Tibial nerve (tissue), 4 donors: ENCODE measurements around the gene GAREM1. TPM values are rescaled to one million over a fixed set of nuclear protein-coding genes. Genes with fewer than 3 reads are reported as not detected.
"Not testable (repeated sequence)": the region's sequence is repeated elsewhere in the genome, so short reads cannot be mapped to it uniquely, and the experiment has no call there.

ENCODE experiments used
- DNase-seq, 2 donors: peaks; one replicate each; pipeline ENCODE4 v3.0.0-alpha.2; 2019; ENCODE audit warnings: low spot score in 2 of 2
- H3K27ac ChIP-seq, 4 donors: fragments of 200-600 bp; sonication (generic) in 3 of 4; one replicate each; pipeline ENCODE4 v1.5.1; 2017 to 2019; ENCODE audit warnings: mild to moderate bottlenecking in 1 of 4
- H3K27me3 ChIP-seq, 2 donors: fragments of 200-600 bp; sonication (generic) in 1 of 2; one replicate each; pipeline versions ENCODE4 v1.5.1 to v1.6.0; 2017 to 2019
- H3K36me3 ChIP-seq, 3 donors: fragments of 200-600 bp; sonication (generic); one replicate each; pipeline ENCODE4 v1.5.1; 2018 to 2019
- H3K4me1 ChIP-seq, 4 donors: fragments of 200-600 bp; sonication (generic) in 3 of 4; one replicate each; pipeline ENCODE4 v1.5.1; 2017 to 2019
- H3K4me3 ChIP-seq, 4 donors: fragments of 200-600 bp; sonication (generic) in 3 of 4; one replicate each; pipeline ENCODE4 v1.5.1; 2017 to 2019; ENCODE audit warnings: mild to moderate bottlenecking in 1 of 4, moderate library complexity in 1 of 4
- H3K9me3 ChIP-seq, 4 donors: fragments of 200-600 bp; sonication (generic) in 3 of 4; one replicate each; pipeline ENCODE4 v1.5.1; 2017 to 2019
- CTCF ChIP-seq, 5 experiments: fragments of 200-600 bp in 3 of 5; fragments of 450-650 bp in 2 of 5; sonication (generic) in 3 of 5; IDR thresholded peaks; one replicate each; pipeline ENCODE4 v1.5.1; 2016 to 2019; ENCODE audit warnings: antibody characterized with exemption in 5 of 5, mild to moderate bottlenecking in 3 of 5, moderate library complexity in 2 of 5
- EP300 ChIP-seq, 2 donors: sonication (generic); formaldehyde crosslinking; IDR thresholded peaks; one replicate each; pipeline ENCODE4 v1.6.1; 2017; ENCODE audit warnings: antibody characterized with exemption in 2 of 2, mild to moderate bottlenecking in 1 of 2
- POLR2A ChIP-seq, 2 donors: fragments of 450-650 bp; IDR thresholded peaks; one replicate each; pipeline ENCODE4 v1.6.1; 2017; ENCODE audit warnings: antibody characterized with exemption in 2 of 2, mild to moderate bottlenecking in 2 of 2, moderate library complexity in 2 of 2
- WGBS, 2 donors: methylation state at CpG; one replicate each; pipeline ENCODE4 v1.1.5; 2018; 5-methylcytosine and 5-hydroxymethylcytosine counted together
- total RNA-seq, 4 donors: library from RNA; depleted of rRNA; stranded (reverse); fragments of >200 nt; gene quantifications; one replicate each; pipeline ENCODE4 v1.1.0, GENCODE V29; 2016

GAREM1 gene
- total RNA-seq, 4 donors from 2014 or later: 25.1 to 33.0 (median 30.7) TPM

DNA sequence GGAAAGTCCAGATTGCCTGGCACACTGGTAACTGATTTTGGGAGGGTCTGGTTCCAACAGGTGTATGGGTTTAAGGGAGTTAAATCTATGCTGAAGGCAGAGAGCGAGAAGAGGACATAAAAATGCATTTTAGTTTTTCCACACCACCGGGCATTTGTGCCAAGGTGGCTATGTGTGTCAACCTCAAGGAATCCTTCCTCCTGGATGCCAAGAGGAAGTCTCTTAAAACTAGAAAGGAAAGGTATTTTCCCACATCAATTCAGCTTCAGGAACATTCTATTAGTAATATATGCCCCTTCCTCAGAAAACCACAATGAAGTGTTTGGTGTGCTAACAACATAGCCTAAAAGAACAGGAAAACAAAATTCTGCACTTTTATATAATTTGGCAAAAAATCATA lies 5.4 kb upstream of the GAREM1 start:
- peaks cover 0 to 7% (median 0%) of the 10 kb centered on the region in 4 donors for H3K4me1 ChIP-seq
- TF ChIP-seq POLR2A (IDR thresholded peaks at IDR 0.05) (no peak), CTCF (IDR thresholded peaks at IDR 0.05) (no peak), EP300 (IDR thresholded peaks at IDR 0.05) (no peak)
- H3K36me3 ChIP-seq: no peaks in the 10 kb centered on the region
- H3K4me3 ChIP-seq: no peak overlapping the region
- DNase-seq: no peak
- no peaks in the 10 kb centered on the region for H3K27me3 ChIP-seq
- no peaks in the 10 kb centered on the region for H3K9me3 ChIP-seq
- H3K27ac ChIP-seq: no peak overlapping the region
- 99 to 100% methylated on average over 2 of the region's 2 CpGs for WGBS, 2 donors

GRCh38 chr18:32475069-32475468 lies 4.4 kb upstream of the GAREM1 start:
- H3K27ac ChIP-seq, DNase-seq, H3K9me3 ChIP-seq, H3K4me1 ChIP-seq, H3K27me3 ChIP-seq, H3K36me3 ChIP-seq, H3K4me3 ChIP-seq: not testable (repeated sequence)
- 89 to 96% methylated on average over 12 of the region's 12 CpGs for WGBS, 2 donors

DNA sequence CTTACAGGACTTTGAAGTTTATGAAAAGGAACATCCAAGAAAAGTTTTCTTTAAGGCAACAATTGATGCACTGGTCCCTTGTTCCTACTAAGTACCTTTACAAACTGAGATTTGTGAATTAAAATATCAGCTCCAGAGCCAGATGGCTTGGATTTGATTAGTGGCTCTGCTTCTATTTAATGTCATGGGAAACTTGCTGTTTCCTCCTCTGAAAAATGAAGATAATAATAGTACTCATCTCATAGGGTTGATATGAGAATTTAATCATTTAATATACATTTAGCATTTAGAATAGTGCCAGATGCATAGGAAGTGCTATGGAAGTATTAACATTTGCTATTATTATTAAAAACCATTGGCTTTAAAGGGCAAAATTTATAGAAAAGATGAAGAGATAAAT lies 2.6 kb upstream of the GAREM1 start:
- Histone ChIP-seq H3K27me3 (no peaks in the 10 kb centered on the region), H3K36me3 (no peaks in the 10 kb centered on the region), H3K9me3 (no peaks in the 10 kb centered on the region)

GRCh38 chr18:32472841-32473240 lies 2.2 kb upstream of the GAREM1 start:
- DNase-seq: no peak
- H3K27ac ChIP-seq: no peak overlapping the region
- H3K27me3 ChIP-seq: no peaks in the 10 kb centered on the region
- no peak for TF ChIP-seq POLR2A (IDR thresholded peaks at IDR 0.05)
- TF ChIP-seq CTCF (IDR thresholded peaks at IDR 0.05): no peak
- TF ChIP-seq EP300 (IDR thresholded peaks at IDR 0.05): no peak
- WGBS, 2 donors: 2 to 5% methylated on average over 1 of the region's 1 CpG
- H3K36me3 ChIP-seq: no peaks in the 10 kb centered on the region
- H3K4me1 ChIP-seq: peaks cover 0 to 19% (median 2%) of the 10 kb centered on the region in 4 donors
- H3K9me3 ChIP-seq: no peaks in the 10 kb centered on the region
- H3K4me3 ChIP-seq: no peak overlapping the region

More for the DNA sequence above, 2.6 kb upstream of the GAREM1 start:
- Histone ChIP-seq H3K4me3 (no peak overlapping the region), H3K4me1 (peaks cover 0 to 14% (median 2%) of the 10 kb centered on the region in 4 donors), H3K27ac (no peak overlapping the region)
- no peak for DNase-seq
- no peak for TF ChIP-seq POLR2A (IDR thresholded peaks at IDR 0.05)
- no peak for TF ChIP-seq CTCF (IDR thresholded peaks at IDR 0.05)
- no peak for TF ChIP-seq EP300 (IDR thresholded peaks at IDR 0.05)

GRCh38 chr18:32470460-32470713 lies 295 bp downstream of the GAREM1 start:
- TF ChIP-seq CTCF (IDR thresholded peaks at IDR 0.05): no peak
- no peak for DNase-seq

More at GRCh38 chr18:32470460-32470713, 295 bp downstream of the GAREM1 start:
- 0% methylated on average over 8 of the region's 47 CpGs; no CpG with 5 or more reads in 1 of the 2 donors for WGBS, 2 donors
- Histone ChIP-seq H3K4me3 (peak overlapping the region; percentile 76 to 94 (median 84)), H3K4me1 (peaks cover 0 to 36% (median 2%) of the 10 kb centered on the region in 4 donors), H3K27me3 (no peaks in the 10 kb centered on the region), H3K9me3 (no peaks in the 10 kb centered on the region), H3K27ac (peak overlapping the region; percentile 81 to 94 (median 86)), H3K36me3 (no peaks in the 10 kb centered on the region)
